HG03354 (cell line): ENCODE results near the gene DRC3.
"Not testable (repeated sequence)": the region's sequence is repeated elsewhere in the genome, so short reads cannot be mapped to it uniquely, and the experiment has no call there.

Source experiments
- ATAC-seq: cut with Tn5 transposase; IDR thresholded peaks from one replicate; pipeline ENCODE4 v1.9.1; 2021; ENCODE audit warnings: mild to moderate bottlenecking; ENCODE audit not compliant: unreplicated experiment, poor library complexity, severe bottlenecking

The DRC3 gene

GRCh38 chr17:17988427-17988945, 15.8 kb downstream of the DRC3 start:
- ATAC-seq: no peak

DNA sequence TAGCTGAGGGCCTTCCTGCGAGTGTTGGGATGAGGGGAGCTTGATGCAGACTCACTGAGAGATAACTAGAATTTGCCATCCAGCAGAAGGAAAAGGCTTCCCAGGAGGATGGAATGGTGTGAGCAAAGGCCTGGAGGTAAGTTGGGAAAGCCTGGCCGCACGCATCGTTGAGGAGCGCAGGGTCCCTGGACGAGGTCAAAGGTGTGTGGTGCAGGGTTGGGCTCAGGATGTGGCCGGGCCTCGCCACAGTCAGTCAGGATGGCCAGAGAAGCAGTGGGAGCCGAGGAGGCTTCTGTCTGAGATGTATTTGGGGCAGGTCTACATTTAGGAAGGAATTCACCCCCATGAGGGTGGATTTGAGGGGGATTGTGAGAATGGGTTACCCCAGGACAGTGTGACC, 16.4 kb downstream of the DRC3 start:
- no peak for ATAC-seq

GRCh38 chr17:17989618-17990017, 17.0 kb downstream of the DRC3 start:
- ATAC-seq: no peak

DNA sequence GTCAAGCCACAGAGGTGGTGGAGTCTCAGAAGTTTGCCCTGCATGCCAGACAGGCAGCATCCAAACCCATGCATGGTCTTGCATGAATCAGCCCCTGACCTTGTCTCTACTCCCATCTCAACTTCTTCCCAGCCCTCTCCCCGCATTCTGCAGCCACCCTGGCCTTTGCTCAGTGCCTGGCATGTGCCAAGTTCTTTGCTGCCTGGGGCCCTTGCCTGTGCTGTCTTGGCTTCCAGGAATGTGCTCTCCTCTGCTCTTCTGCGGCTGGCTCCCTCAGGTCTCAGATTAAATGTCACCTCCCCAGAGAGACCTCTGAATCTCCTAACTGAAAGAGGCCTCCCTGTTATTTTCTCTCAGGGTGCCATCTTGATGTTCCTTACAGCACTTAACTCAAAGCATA, 17.6 kb downstream of the DRC3 start:
- ATAC-seq: no peak

GRCh38 chr17:17993366-17993765, 20.7 kb downstream of the DRC3 start:
- no peak for ATAC-seq

DNA sequence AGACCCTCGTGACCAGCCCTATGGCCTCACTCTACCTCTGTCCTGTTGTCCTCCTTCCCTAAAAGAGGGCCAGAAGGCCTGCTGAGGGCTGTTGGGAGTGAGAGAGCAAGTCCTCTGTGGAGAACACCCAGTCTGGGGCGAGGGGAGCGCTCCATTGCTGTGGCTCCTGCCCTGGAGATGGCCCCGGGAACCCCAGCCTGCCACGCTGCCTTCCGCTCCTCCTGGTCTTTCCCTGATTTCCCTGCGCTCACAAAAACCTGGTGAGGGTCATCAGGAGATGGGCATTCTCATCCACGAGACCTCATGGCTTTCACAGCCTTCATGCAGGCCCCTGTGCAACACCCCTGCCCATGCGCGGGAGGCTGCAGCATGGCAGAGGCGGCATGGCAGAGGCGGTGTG, 21.2 kb downstream of the DRC3 start:
- ATAC-seq: no peak

GRCh38 chr17:17994271-17995069, 21.8 kb downstream of the DRC3 start:
- no peak for ATAC-seq

DNA sequence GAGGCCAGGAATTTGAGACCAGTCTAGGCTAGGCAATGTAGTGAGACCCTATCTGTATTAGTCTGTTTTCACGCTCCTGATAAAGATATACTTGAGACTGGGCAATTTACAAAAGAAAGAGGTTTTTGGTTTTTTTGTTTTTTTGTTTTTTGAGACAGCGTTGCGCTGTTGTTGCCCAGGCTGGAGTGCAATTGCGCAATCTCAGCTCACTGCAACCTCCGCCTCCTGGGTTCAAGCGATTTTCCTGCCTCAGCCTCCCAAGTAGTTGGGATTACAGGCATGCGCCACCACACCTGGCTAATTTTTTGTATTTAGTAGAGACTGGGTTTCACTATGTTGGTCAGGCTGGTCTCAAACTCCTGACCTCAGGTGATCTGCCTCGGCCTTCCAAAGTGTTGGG, 23.2 kb downstream of the DRC3 start:
- ATAC-seq: not testable (repeated sequence)

GRCh38 chr17:17998934-17999333, 26.3 kb downstream of the DRC3 start:
- no peak for ATAC-seq

DNA sequence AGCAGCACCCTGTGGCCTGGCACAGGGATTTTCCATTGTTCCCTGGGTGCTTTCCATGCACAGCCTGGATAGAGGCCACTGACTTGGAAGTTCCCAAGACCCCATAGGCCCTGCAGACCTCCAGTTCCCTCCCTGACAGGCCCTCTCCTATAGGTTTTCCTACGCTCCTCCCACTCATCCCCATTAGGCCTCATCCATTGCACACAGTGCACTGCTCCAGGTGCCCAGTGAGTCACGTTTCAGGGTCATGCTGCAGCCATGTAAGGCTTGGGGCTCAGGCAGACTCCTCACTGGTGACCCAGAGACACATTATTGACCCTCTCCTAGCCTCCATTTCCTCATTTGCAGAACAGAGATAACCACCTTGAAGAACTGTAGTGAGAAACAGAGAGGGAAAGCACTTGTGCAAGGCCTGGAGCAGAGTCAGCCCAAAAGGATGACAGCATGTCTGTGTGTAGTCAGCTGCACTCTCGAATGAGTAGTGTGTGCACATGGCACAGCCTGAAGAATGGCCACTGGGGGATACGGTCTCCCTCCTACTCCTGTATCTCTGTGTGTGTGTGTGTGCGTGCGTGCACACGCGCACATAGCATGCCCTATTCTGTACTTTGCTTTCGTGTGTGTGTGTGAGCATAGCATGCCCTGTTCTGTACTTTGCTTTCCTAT, 26.8 kb downstream of the DRC3 start:
- no peak for ATAC-seq

- ATAC-seq: no peak
Measured at GRCh38 chr17:18000030-18000408, 27.4 kb downstream of the DRC3 start.

DNA sequence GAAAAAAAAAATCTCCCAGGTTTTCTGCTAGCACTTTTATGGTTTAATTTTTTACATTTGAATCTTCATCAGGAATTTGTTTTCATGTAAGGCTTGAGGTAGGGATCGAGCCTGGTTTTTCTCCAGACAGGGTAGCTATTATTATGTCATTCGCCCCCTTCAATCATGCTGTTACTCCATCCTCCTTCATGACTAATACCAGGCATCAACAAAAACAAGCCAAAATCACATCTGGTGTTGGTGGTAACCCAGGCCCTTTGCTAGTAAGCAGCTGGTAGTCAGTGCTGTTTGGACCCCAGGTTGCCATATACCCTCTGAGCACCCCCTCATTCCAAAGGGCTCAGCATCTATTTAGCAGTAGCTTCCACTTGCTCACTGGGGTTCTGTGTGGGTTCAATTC, 29.5 kb downstream of the DRC3 start:
- no peak for ATAC-seq

- ATAC-seq: no peak
Measured at GRCh38 chr17:18004345-18004744, 31.7 kb downstream of the DRC3 start.

- no peak for ATAC-seq
Measured at GRCh38 chr17:18004884-18005305, 32.2 kb downstream of the DRC3 start.

DNA sequence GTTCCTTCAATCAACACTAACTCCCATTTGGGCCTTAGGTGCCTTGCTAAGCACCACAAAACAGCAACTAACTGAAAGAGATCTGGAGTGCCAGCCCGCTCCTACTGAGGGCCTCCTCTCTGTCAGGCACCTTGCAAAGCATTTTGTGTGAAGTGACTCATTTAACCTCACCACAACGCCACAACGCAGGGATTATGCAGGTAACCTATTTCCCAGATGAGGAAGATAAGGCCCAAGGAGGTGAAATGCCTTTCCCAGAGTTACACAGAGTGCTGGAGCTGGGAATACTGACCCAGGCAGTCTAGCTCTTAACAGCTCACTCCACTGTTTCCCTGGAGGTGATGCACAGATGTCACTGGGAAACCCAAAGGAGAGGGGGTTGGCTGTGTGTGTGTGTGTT, 32.8 kb downstream of the DRC3 start:
- ATAC-seq: no peak

DNA sequence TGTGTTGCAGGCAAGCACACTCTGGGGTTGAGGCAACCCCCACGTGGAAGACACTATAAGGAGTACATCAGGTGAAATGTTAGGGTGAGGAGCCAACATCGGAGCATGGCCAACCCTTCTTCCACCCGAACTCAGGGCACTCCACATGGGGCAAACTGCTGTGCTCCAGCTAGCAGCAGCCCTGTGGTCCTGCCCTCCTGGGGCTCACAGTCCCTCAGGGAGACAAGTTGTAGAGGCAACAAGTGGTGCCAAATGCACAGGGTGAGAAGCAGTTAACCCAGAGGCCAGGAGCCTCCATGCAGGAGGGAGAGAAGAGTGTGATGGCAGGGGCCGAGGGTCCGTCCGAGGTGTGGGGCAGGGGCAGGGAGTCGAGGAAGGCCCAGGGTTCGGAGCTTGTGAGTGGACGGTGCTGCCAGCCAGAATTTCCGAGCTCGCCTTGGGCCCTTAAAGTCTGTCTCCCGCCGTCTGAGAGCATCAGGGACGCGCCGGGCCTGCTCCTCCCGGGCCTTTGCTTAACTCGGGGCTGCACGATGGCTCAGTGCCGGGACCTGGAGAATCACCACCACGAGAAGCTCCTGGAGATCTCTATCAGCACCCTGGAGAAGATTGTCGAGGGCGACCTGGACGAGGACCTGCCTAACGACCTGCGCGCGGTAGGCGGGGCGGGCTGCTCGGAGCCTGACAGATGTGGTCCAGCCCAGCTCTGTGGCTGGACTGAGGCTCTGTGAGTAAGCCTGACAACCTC, 34.0 kb downstream of the DRC3 start:
- ATAC-seq: no peak

DNA sequence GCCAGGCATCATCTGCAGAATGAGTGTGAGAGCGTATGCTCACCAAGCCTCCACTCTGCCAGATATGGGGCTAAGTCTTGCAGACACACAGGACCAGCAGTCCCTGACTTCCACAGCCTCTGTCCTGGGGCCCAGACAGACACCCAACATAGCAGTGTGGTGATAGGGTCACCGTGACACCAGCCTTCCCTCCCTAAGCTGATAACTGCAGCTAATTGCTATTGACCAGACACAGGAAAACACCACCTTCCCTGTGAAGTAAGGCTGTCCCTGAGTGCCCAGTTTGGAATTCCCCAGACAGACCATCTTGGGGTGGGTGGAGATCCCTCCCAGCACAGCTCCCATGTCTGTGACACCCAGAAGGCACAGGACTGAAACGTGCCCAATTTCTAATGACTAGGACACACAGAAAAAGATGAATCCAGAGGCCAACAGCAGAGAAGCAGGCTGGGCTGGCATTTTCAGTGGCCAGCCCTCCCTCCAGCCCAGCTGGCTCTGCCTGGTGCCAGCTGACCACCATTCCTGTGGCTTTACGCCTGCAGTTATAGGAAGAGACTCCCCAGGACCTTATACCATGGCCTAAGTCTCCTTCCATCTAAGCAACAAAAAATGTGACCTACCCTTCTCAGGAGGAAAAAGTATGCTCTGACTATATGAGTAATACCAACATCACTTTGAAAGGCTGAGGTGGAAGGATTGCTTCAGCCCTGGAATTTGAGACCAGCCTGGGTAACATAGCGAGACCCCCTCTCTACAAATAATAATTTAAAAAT, 36.0 kb downstream of the DRC3 start:
- no peak for ATAC-seq

DNA sequence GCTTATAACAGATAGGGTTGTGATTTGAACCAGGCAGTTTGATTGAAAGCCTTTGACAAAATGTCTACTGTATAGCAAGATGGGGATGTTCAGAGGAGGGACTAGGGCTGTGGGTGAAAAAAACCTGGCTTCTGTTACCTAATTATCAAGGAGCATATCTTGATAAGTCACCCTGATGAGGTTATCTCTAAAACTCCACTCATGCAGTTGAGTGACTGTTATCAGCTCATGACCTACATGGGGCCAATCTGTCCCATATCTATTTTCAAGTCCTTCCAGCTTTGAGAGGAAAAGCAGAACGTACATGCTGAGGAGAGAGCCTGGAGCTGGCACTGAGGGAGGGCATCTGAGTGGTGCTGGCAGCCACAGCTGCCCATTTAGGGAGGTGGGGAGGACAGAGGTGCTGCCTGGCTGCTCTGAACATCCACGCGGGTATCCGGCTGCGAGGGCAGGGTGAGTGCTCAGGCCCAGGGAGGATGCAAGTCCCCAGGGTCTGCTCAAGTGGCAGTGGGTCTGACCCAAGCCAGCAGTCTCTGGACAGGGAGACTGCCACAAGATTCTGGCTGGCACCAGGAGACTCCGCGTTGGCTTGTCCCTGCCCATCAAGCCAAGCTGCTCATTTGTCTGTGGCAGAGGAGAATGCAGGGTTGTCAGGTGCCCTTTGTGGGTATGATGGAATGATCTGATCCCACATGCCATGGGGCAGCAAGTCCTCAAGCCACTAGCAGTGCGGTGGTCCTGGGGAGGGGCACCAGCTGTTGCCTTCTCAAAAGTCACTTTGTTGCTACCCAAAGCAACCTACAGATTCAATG, 37.2 kb downstream of the DRC3 start:
- ATAC-seq: no peak

DNA sequence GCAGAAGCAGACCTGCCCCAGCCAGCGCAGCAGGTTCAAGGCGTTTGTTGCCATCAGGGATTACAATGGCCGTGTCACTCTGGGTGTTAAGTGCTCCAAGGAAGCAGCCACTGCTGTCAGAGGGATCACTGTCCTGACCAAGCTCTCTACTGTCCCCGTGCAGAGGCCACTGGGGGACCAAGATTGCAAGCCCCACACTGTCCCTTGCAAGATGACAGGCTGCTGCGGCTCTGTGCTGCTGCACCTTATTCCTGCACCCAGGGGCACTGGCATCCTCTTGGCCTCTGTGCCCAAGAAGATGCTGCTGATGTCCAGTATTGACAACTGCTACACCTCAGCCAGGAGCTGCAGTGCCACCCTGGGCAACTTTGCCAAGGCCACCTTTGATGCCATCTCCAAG, 38.6 kb downstream of the DRC3 start:
- no peak for ATAC-seq
